Measurements from ENCODE around the gene ITPR1. TPM values are rescaled to one million over a fixed set of nuclear protein-coding genes. Genes with fewer than 3 reads are reported as not detected.

The ITPR1 gene
- total and polyA plus RNA-seq, 5 donors from 2014 or later, result 6.9 to 97.5 (median 9.5) TPM

DNA sequence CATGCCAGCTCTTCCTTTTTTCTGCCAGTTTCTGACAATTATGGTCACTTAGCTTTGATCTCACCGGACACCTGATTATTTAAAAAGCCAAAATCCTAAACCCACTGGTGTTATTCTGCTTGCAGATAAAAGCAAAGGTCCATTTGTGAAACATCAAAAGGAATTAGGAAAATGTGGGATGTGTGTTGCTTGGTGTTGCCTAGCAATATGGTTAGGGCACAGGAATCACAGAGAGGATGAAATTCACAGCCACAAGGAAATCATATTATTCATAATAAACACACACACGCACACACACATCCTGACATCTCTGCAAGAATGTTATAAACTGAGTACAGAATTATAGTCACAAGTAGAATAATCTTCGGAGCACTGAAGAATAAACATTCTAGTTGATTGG lies 396.7 kb downstream of the ITPR1 start:
- no peaks in the 10 kb centered on the region for H3K9me3 Mint-ChIP-seq
- peaks cover 7 to 17% (median 16%) of the 10 kb centered on the region in 4 donors for H3K4me1 Mint-ChIP-seq
- Histone ChIP-seq H3K36me3 (ENCODE audit: control insufficient read depth, insufficient read depth, low read length) (no peaks in the 10 kb centered on the region), H3K4me1 (ENCODE audit: control insufficient read depth, insufficient read depth, low read length, poor library complexity, severe bottlenecking) (peaks cover 10% of the 10 kb centered on the region), H3K27ac (ENCODE audit: insufficient read depth, low read length, poor library complexity, severe bottlenecking) (no peak overlapping the region), H3K9me3 (ENCODE audit: control insufficient read depth in 2 of 2, low read length in 2 of 2) (no peaks in the 10 kb centered on the region), H3K27me3 (ENCODE audit: control insufficient read depth, insufficient read depth, low read length) (no peaks in the 10 kb centered on the region), H3K4me3 (ENCODE audit: low read depth, low read length) (no peak overlapping the region)
- peaks cover 8% of the 10 kb centered on the region for H3K27me3 Mint-ChIP-seq
- H3K4me3 Mint-ChIP-seq, result no peak overlapping the region
- no peaks in the 10 kb centered on the region for H3K36me3 Mint-ChIP-seq
- DNase-seq (no peak), ATAC-seq (ENCODE audit: low read depth in 2 of 2) (no peak)
- peak overlapping the region in 1 of 3 donors; percentile 66 for H3K27ac Mint-ChIP-seq

GRCh38 chr3:4894891-4895530 lies 401.9 kb downstream of the ITPR1 start:
- no peak overlapping the region for H3K4me3 Mint-ChIP-seq
- H3K36me3 ChIP-seq (ENCODE audit: control insufficient read depth, insufficient read depth, low read length), result no peaks in the 10 kb centered on the region
- H3K9me3 Mint-ChIP-seq, result no peaks in the 10 kb centered on the region
- H3K9me3 ChIP-seq (ENCODE audit: control insufficient read depth in 2 of 2, low read length in 2 of 2), result no peaks in the 10 kb centered on the region
- H3K36me3 Mint-ChIP-seq, result no peaks in the 10 kb centered on the region
- peak overlapping the region in 1 of 3 donors; percentile 15 for H3K27ac Mint-ChIP-seq
- ATAC-seq (ENCODE audit: low read depth in 2 of 2) (no peak), DNase-seq (no peak)
- no peak overlapping the region for H3K4me3 ChIP-seq (ENCODE audit: low read depth, low read length)
- H3K27ac ChIP-seq (ENCODE audit: insufficient read depth, low read length, poor library complexity, severe bottlenecking), result no peak overlapping the region
- H3K27me3 ChIP-seq (ENCODE audit: control insufficient read depth, insufficient read depth, low read length), result no peaks in the 10 kb centered on the region
- peaks cover 6% of the 10 kb centered on the region for H3K27me3 Mint-ChIP-seq
- no peaks in the 10 kb centered on the region for H3K4me1 ChIP-seq (ENCODE audit: control insufficient read depth, insufficient read depth, low read length, poor library complexity, severe bottlenecking)
- H3K4me1 Mint-ChIP-seq, result peaks cover 5 to 19% (median 15%) of the 10 kb centered on the region in 4 donors

GRCh38 chr3:4895838-4896237 lies 402.7 kb downstream of the ITPR1 start:
- Mint-ChIP-seq H3K27me3 (peaks cover 14% of the 10 kb centered on the region), H3K36me3 (no peaks in the 10 kb centered on the region), H3K4me3 (no peak overlapping the region), H3K9me3 (no peaks in the 10 kb centered on the region), H3K27ac (peak overlapping the region in 1 of 3 donors; percentile 18), H3K4me1 (peaks cover 5 to 21% (median 18%) of the 10 kb centered on the region in 4 donors)
- no peak for DNase-seq
- H3K4me3 ChIP-seq (ENCODE audit: low read depth, low read length), result no peak overlapping the region
- H3K27ac ChIP-seq (ENCODE audit: insufficient read depth, low read length, poor library complexity, severe bottlenecking), result no peak overlapping the region
- no peaks in the 10 kb centered on the region for H3K36me3 ChIP-seq (ENCODE audit: control insufficient read depth, insufficient read depth, low read length)
- no peaks in the 10 kb centered on the region for H3K4me1 ChIP-seq (ENCODE audit: control insufficient read depth, insufficient read depth, low read length, poor library complexity, severe bottlenecking)
- no peak for ATAC-seq (ENCODE audit: low read depth in 2 of 2)
- no peaks in the 10 kb centered on the region for H3K27me3 ChIP-seq (ENCODE audit: control insufficient read depth, insufficient read depth, low read length)
- no peaks in the 10 kb centered on the region for H3K9me3 ChIP-seq (ENCODE audit: control insufficient read depth in 2 of 2, low read length in 2 of 2)

Other genes starting within 250 kb of the ITPR1 start
- 12.9 TPM for gene SETMAR, start 190.0 kb upstream of the ITPR1 start, total RNA-seq
- 10 to 100 TPM in 3 of 4 donors, 1 to 10 TPM in 1; 8.6 to 13.0 (median 12.4) TPM for gene SETMAR, start 190.0 kb upstream of the ITPR1 start, polyA plus RNA-seq
- 10.5 TPM for gene SUMF1, start 26.1 kb upstream of the ITPR1 start, total RNA-seq
- 10 to 100 TPM; 21.2 to 28.0 (median 23.3) TPM for gene SUMF1, start 26.1 kb upstream of the ITPR1 start, polyA plus RNA-seq